GM19239 (cell line): ENCODE measurements around the gene TCF4.
A peak's percentile ranks its signal among the peaks of the same experiment; 100 is the strongest.

Source experiments
- DNase-seq: peaks from one replicate; pipeline ENCODE4 v3.0.0; 2011; ENCODE audit warnings: low spot score; ENCODE audit not compliant: insufficient read length
- FAIRE-seq: peaks from 2 replicates; lab custom pipeline; 2011; peaks lifted over from hg19 to GRCh38; lab: Jason Lieb, UNC

TCF4 gene

GRCh38 chr18:55420665-55421307, 167.2 kb downstream of the TCF4 start:
- FAIRE-seq (peak; percentile 18), DNase-seq (no peak)

DNA sequence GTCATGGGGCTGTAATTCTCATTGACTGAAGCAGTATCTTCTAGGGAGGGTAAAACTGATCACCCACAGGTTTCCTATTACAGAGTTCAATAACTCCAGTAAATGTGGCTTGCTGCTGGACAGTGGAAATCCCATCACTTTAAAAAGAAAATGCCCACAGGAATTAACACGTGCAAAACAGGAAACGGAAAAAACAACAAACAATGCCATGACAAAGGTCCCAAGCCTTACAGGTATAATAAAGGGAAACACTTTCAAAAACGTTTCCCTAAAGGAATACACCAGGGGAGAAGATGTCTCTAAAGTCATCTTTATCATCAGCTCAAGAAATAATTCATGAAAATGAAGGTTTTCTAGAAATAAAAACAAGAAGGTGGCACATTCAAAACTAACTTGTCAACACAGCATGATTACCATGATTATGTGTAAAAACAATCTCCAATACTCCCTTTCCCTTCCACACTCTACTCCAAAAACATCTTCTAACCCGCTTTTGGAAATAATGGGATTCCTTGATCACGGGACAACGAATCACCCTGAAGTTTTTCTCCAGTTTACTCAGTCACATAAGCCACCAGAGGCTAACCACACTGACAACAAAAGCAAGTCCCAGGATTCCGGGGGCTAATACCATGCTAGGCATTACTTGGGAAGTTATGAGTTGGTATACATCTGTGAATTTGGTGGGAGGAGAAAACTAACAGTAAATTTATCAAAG, 167.9 kb downstream of the TCF4 start:
- FAIRE-seq, result peak; percentile 31
- no peak for DNase-seq

- FAIRE-seq (no peak), DNase-seq (no peak)
Observed at GRCh38 chr18:55419132-55419946, 168.7 kb downstream of the TCF4 start.

DNA sequence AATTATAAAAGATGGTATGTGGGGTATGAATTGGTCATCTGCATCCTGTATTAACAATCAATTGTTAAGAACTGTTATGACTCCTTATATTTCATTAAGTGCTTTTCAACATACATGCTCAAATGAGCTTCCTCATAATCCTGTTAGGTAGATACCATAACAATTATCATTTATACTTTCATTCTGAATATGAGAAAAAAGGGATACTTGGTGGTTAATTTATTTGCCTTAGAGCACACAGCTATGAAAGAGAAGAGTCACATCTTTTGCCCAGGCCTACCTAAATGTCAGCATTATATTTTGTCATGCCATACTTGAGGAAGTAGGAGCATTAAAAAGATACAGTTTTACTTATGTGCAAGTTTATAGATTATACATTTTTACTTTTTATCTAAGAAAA, 169.6 kb downstream of the TCF4 start:
- no peak for DNase-seq
- no peak for FAIRE-seq

DNA sequence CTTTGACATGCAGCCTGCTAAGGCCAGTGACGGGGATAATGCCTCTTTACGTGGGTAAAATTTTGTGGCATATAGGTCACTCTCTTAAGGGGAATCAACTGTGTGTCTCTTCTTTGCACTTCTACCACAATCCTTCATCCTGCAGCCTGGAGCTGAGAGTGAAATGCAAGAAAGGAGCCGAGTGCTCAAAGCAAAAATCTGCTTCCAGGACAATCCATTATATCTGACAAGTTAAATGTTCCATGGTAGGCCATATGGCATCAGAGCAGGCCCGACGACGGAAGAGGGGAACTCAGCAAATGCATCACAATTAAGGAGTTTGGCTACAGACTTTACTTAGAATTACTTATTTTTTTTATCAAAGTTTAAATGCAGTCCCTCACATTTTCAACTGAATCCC, 171.2 kb downstream of the TCF4 start:
- FAIRE-seq (no peak), DNase-seq (no peak)

DNA sequence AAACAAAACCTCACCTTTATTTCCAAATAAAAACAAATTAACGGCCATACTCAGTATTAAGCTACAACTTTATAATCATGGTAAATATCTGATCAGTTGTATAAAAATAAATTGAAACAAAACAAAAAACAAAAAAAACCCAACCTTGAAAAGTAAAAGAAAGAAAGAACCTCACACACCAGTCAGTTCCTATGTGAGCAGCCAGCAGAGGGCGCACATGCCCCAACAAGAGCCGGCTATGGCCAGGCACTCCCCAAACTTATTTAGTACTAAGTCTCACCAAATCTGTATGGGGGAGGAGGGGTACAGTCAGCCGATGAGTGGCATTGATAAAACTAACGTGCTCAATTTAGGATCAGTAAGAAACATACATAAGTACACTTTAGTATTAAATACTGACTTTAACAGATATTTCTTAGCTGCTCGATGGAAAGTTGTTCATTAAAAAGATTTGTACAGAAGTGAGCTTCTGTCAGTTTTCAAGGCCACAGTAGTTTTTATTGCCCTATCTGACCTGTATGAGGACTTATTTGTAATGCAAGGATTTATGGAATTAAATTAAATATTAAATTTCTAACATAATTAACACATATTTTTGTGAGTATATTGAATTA, 172.6 kb downstream of the TCF4 start:
- FAIRE-seq, result peak; percentile 94
- DNase-seq, result peak; percentile 28

GRCh38 chr18:55414475-55414874, 173.5 kb downstream of the TCF4 start:
- no peak for FAIRE-seq

DNA sequence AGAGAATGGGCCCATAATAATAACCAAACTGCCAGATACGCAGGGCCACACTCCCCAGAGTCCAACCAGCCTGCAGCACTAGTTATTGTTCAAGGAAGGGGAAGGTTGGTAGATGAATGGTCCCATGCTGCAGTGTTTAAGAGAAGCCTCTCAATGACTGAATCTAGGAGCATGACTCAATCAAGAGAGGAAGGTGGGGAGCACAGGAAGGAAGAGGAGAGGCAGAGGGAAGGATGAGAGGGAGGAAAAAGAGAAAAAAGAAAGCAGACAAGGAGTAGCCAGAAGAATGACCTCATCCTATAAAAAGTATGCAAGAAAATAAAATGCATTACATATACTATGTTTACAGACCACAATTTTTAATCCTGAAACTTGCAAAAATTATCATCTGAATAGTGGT, 174.5 kb downstream of the TCF4 start:
- FAIRE-seq (no peak), DNase-seq (no peak)

More at GRCh38 chr18:55414475-55414874, 173.5 kb downstream of the TCF4 start:
- no peak for DNase-seq

DNA sequence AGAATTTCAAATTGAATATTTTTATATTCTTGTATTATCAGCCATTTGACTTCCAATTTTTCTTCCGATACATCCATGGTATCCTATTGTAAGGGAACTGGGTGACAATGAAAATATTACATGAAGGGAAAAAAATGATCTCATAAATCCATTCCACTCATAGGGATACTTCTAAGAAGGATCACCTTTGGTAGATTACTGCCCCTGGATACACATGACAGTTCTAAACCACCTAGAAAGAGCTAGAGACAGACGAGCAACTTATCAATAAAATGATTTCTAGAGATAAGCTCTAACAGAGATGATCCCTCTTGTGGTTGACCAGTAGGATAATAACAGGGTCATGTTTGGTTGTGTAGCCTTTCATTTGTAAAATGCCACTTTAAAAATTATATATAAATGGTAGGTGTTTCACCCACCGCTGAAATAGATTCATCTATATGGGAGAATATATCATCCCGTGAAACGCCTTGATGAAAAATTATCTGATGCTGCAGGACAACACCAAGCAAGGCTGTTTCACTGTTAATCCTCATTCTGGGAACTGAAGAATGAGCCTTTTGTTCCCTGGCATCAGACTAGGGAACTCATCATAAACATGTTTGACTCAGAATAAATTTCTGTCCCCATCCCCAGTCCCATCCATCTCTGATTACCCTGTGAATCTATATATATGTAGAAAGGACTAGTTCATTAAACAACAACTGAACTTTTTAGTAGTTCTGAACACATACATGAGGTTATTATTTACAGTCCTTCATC, 180.0 kb downstream of the TCF4 start:
- no peak for DNase-seq
- no peak for FAIRE-seq

- DNase-seq (no peak), FAIRE-seq (no peak)
Observed at GRCh38 chr18:55407191-55407590, 180.8 kb downstream of the TCF4 start.

GRCh38 chr18:55406451-55406991, 181.5 kb downstream of the TCF4 start:
- no peak for FAIRE-seq
- no peak for DNase-seq

GRCh38 chr18:55405893-55406406, 182.0 kb downstream of the TCF4 start:
- DNase-seq (no peak), FAIRE-seq (no peak)

- FAIRE-seq (no peak), DNase-seq (no peak)
Observed at GRCh38 chr18:55405475-55405874, 182.5 kb downstream of the TCF4 start.

- FAIRE-seq (no peak), DNase-seq (no peak)
Observed at GRCh38 chr18:55404832-55405465, 183.0 kb downstream of the TCF4 start.

GRCh38 chr18:55404136-55404830, 183.7 kb downstream of the TCF4 start:
- DNase-seq (no peak), FAIRE-seq (peak; percentile 26)

GRCh38 chr18:55403421-55403949, 184.5 kb downstream of the TCF4 start:
- no peak for FAIRE-seq
- no peak for DNase-seq

- DNase-seq, result no peak
- FAIRE-seq, result no peak
Observed at GRCh38 chr18:55402731-55403405, 185.1 kb downstream of the TCF4 start.
